NT2/D1 (cell line): ENCODE results near the gene CDKL5.

Source experiments
- YY1 ChIP-seq: IDR thresholded peaks from 2 replicates; pipeline ENCODE4 v1.6.1; 2011; ENCODE audit not compliant: insufficient read length, insufficient read depth
- ZNF274 ChIP-seq: IDR thresholded peaks from 2 replicates; pipeline ENCODE4 v1.6.1; 2011; ENCODE audit warnings: mild to moderate bottlenecking, low read depth, low read length

- no peak for TF ChIP-seq ZNF274
- TF ChIP-seq YY1: no peak
Observed at GRCh38 chrX:18464499-18464898, 39.1 kb downstream of the CDKL5 start.
